ENCODE data around the gene ATG9B.

ATG9B gene

GRCh38 chr7:151064454-151064853 is 40.2 kb upstream of the ATG9B start:
- peaks cover 21% of the 10 kb centered on the region for H3K36me3 ChIP-seq (ENCODE audit: control insufficient read depth, insufficient read depth, low read length)
- H3K27ac ChIP-seq (ENCODE audit: insufficient read depth, low read depth, low read length, poor library complexity, severe bottlenecking): no peak overlapping the region
- peaks cover 21% of the 10 kb centered on the region for H3K27me3 ChIP-seq (ENCODE audit: control insufficient read depth, insufficient read depth, low read length, poor library complexity, severe bottlenecking)
- H3K4me1 ChIP-seq (ENCODE audit: control insufficient read depth, insufficient read depth, low read length): peaks cover 23% of the 10 kb centered on the region
- H3K9me3 ChIP-seq (ENCODE audit: control insufficient read depth, low read length): no peaks in the 10 kb centered on the region
- no peak overlapping the region for H3K4me3 ChIP-seq (ENCODE audit: insufficient read depth, low read depth, low read length)
- WGBS, 2 experiments: 94 to 96% methylated on average over 18 of the region's 18 CpGs

GRCh38 chr7:151063212-151063561 is 38.9 kb upstream of the ATG9B start:
- no peaks in the 10 kb centered on the region for H3K9me3 ChIP-seq (ENCODE audit: control insufficient read depth, low read length)
- H3K36me3 ChIP-seq (ENCODE audit: control insufficient read depth, insufficient read depth, low read length): peaks cover 20% of the 10 kb centered on the region
- no peak overlapping the region for H3K27ac ChIP-seq (ENCODE audit: insufficient read depth, low read depth, low read length, poor library complexity, severe bottlenecking)
- H3K27me3 ChIP-seq (ENCODE audit: control insufficient read depth, insufficient read depth, low read length, poor library complexity, severe bottlenecking): peaks cover 21% of the 10 kb centered on the region
- H3K4me3 ChIP-seq (ENCODE audit: insufficient read depth, low read depth, low read length): no peak overlapping the region
- WGBS, 2 experiments: 16 to 18% methylated on average over 11 of the region's 11 CpGs
- H3K4me1 ChIP-seq (ENCODE audit: control insufficient read depth, insufficient read depth, low read length): peaks cover 32% of the 10 kb centered on the region

- Histone ChIP-seq H3K27me3 (ENCODE audit: control insufficient read depth, insufficient read depth, low read length, poor library complexity, severe bottlenecking) (peaks cover 21% of the 10 kb centered on the region), H3K27ac (ENCODE audit: insufficient read depth, low read depth, low read length, poor library complexity, severe bottlenecking) (no peak overlapping the region), H3K4me3 (ENCODE audit: insufficient read depth, low read depth, low read length) (peak overlapping the region; percentile 33), H3K9me3 (ENCODE audit: control insufficient read depth, low read length) (no peaks in the 10 kb centered on the region), H3K4me1 (ENCODE audit: control insufficient read depth, insufficient read depth, low read length) (peaks cover 32% of the 10 kb centered on the region), H3K36me3 (ENCODE audit: control insufficient read depth, insufficient read depth, low read length) (peaks cover 15% of the 10 kb centered on the region)
- WGBS, 2 experiments: 2% methylated on average over 39 to 43 of the region's 43 CpGs
These were observed 38.3 kb upstream of the ATG9B start for GRCh38 chr7:151062399-151063211.

- H3K27me3 ChIP-seq (ENCODE audit: control insufficient read depth, insufficient read depth, low read length, poor library complexity, severe bottlenecking): peaks cover 24% of the 10 kb centered on the region
- no peak overlapping the region for H3K27ac ChIP-seq (ENCODE audit: insufficient read depth, low read depth, low read length, poor library complexity, severe bottlenecking)
- peaks cover 34% of the 10 kb centered on the region for H3K4me1 ChIP-seq (ENCODE audit: control insufficient read depth, insufficient read depth, low read length)
- peak overlapping the region; percentile 33 for H3K4me3 ChIP-seq (ENCODE audit: insufficient read depth, low read depth, low read length)
- WGBS, 2 experiments: 12 to 15% methylated on average over 11 of the region's 11 CpGs
- peaks cover 11% of the 10 kb centered on the region for H3K36me3 ChIP-seq (ENCODE audit: control insufficient read depth, insufficient read depth, low read length)
- H3K9me3 ChIP-seq (ENCODE audit: control insufficient read depth, low read length): no peaks in the 10 kb centered on the region
These were observed 37.8 kb upstream of the ATG9B start for GRCh38 chr7:151062111-151062398.

- Histone ChIP-seq H3K27me3 (ENCODE audit: control insufficient read depth, insufficient read depth, low read length, poor library complexity, severe bottlenecking) (peaks cover 30% of the 10 kb centered on the region), H3K27ac (ENCODE audit: insufficient read depth, low read depth, low read length, poor library complexity, severe bottlenecking) (no peak overlapping the region), H3K4me3 (ENCODE audit: insufficient read depth, low read depth, low read length) (peak overlapping the region; percentile 33), H3K36me3 (ENCODE audit: control insufficient read depth, insufficient read depth, low read length) (peaks cover 11% of the 10 kb centered on the region), H3K9me3 (ENCODE audit: control insufficient read depth, low read length) (no peaks in the 10 kb centered on the region), H3K4me1 (ENCODE audit: control insufficient read depth, insufficient read depth, low read length) (peaks cover 36% of the 10 kb centered on the region)
- WGBS, 2 experiments: 28 to 31% methylated on average over 33 of the region's 33 CpGs
These were observed 37.2 kb upstream of the ATG9B start for GRCh38 chr7:151061213-151062110.

- no peaks in the 10 kb centered on the region for H3K9me3 ChIP-seq (ENCODE audit: control insufficient read depth, low read length)
- WGBS, 2 experiments: 8 to 9% methylated on average over 21 of the region's 21 CpGs
- peaks cover 38% of the 10 kb centered on the region for H3K27me3 ChIP-seq (ENCODE audit: control insufficient read depth, insufficient read depth, low read length, poor library complexity, severe bottlenecking)
- H3K36me3 ChIP-seq (ENCODE audit: control insufficient read depth, insufficient read depth, low read length): peaks cover 11% of the 10 kb centered on the region
- H3K4me3 ChIP-seq (ENCODE audit: insufficient read depth, low read depth, low read length): peak overlapping the region; percentile 80
- no peak overlapping the region for H3K27ac ChIP-seq (ENCODE audit: insufficient read depth, low read depth, low read length, poor library complexity, severe bottlenecking)
- peaks cover 36% of the 10 kb centered on the region for H3K4me1 ChIP-seq (ENCODE audit: control insufficient read depth, insufficient read depth, low read length)
These were observed 36.3 kb upstream of the ATG9B start for GRCh38 chr7:151060416-151061212.

- Histone ChIP-seq H3K4me3 (ENCODE audit: insufficient read depth, low read depth, low read length) (peak overlapping the region; percentile 80), H3K27ac (ENCODE audit: insufficient read depth, low read depth, low read length, poor library complexity, severe bottlenecking) (no peak overlapping the region), H3K4me1 (ENCODE audit: control insufficient read depth, insufficient read depth, low read length) (peaks cover 36% of the 10 kb centered on the region), H3K9me3 (ENCODE audit: control insufficient read depth, low read length) (no peaks in the 10 kb centered on the region), H3K36me3 (ENCODE audit: control insufficient read depth, insufficient read depth, low read length) (peaks cover 7% of the 10 kb centered on the region), H3K27me3 (ENCODE audit: control insufficient read depth, insufficient read depth, low read length, poor library complexity, severe bottlenecking) (peaks cover 39% of the 10 kb centered on the region)
- WGBS, 2 experiments: 0 to 1% methylated on average over 17 of the region's 17 CpGs
These were observed 35.8 kb upstream of the ATG9B start for GRCh38 chr7:151060113-151060415.

GRCh38 chr7:151059367-151060112 is 35.2 kb upstream of the ATG9B start, which contains the start of gene SLC4A2:
SLC4A2 (plus strand) TSS chr7:151059589; CDS start chr7:151061988, 2,399 bp downstream.
- WGBS, 2 experiments: 1% methylated on average over 65 to 75 of the region's 75 CpGs
- H3K4me3 ChIP-seq (ENCODE audit: insufficient read depth, low read depth, low read length): peak within 1 kb of the TSS; percentile 80
- H3K27ac ChIP-seq (ENCODE audit: insufficient read depth, low read depth, low read length, poor library complexity, severe bottlenecking): peak within 1 kb of the TSS; percentile 52
- peaks cover 2% of the 10 kb centered on the region for H3K36me3 ChIP-seq (ENCODE audit: control insufficient read depth, insufficient read depth, low read length)
- peaks cover 39% of the 10 kb centered on the region for H3K27me3 ChIP-seq (ENCODE audit: control insufficient read depth, insufficient read depth, low read length, poor library complexity, severe bottlenecking)
- H3K4me1 ChIP-seq (ENCODE audit: control insufficient read depth, insufficient read depth, low read length): peaks cover 36% of the 10 kb centered on the region
- H3K9me3 ChIP-seq (ENCODE audit: control insufficient read depth, low read length): no peaks in the 10 kb centered on the region

- Histone ChIP-seq H3K4me1 (ENCODE audit: control insufficient read depth, insufficient read depth, low read length) (peaks cover 36% of the 10 kb centered on the region), H3K27ac (ENCODE audit: insufficient read depth, low read depth, low read length, poor library complexity, severe bottlenecking) (peak overlapping the region; percentile 52), H3K36me3 (ENCODE audit: control insufficient read depth, insufficient read depth, low read length) (no peaks in the 10 kb centered on the region), H3K9me3 (ENCODE audit: control insufficient read depth, low read length) (no peaks in the 10 kb centered on the region), H3K4me3 (ENCODE audit: insufficient read depth, low read depth, low read length) (peak overlapping the region; percentile 80), H3K27me3 (ENCODE audit: control insufficient read depth, insufficient read depth, low read length, poor library complexity, severe bottlenecking) (peaks cover 39% of the 10 kb centered on the region)
- 19 to 20% methylated on average over 18 of the region's 18 CpGs for WGBS, 2 experiments
These were observed 34.6 kb upstream of the ATG9B start for GRCh38 chr7:151058781-151059366.
